Brain microvascular endothelial cell (primary cell): Measurements from ENCODE around the gene ALOXE3.

ENCODE experiments used
- DNase-seq: peaks from one replicate; pipeline ENCODE4 v3.0.0-alpha.2; 2020
- H3K27ac ChIP-seq: fragments of 250-450 bp; sonication (Bioruptor Pico); 2 replicates; pipeline ENCODE4 v1.5.1; 2020; ENCODE audit warnings: mild to moderate bottlenecking, moderate library complexity
- H3K27me3 ChIP-seq: fragments of 250-450 bp; sonication (Bioruptor Pico); replicated peaks from 2 replicates; pipeline ENCODE4 v1.5.1; 2020; ENCODE audit warnings: mild to moderate bottlenecking
- H3K36me3 ChIP-seq: fragments of 250-450 bp; sonication (Bioruptor Pico); replicated peaks from 2 replicates; pipeline ENCODE4 v1.5.1; 2020; ENCODE audit warnings: mild to moderate bottlenecking
- H3K4me3 ChIP-seq: 2 replicates; pipeline ENCODE4 v1.5.1; 2011; ENCODE audit warnings: low read depth, mild to moderate bottlenecking, control low read depth, low read length, moderate library complexity
- CTCF ChIP-seq: IDR thresholded peaks from 2 replicates; pipeline ENCODE4 v1.5.1; 2011; ENCODE audit warnings: low read depth, mild to moderate bottlenecking, moderate library complexity, low read length, control low read depth, inconsistent platforms; ENCODE audit errors: missing control alignments
- in situ Hi-C: cut with HindIII; loops from 2 replicates; pipeline ENCODE4 v1.10.0; 2017; ENCODE audit warnings: low sequenced_read_pairs, low pct_ligation_motif_present

Gene ALOXE3

GRCh38 chr17:8162997-8163977 is 45.0 kb upstream of the ALOXE3 start:
- Histone ChIP-seq H3K27ac (peak overlapping the region; percentile 89), H3K27me3 (no peaks in the 10 kb centered on the region), H3K36me3 (peaks cover 17% of the 10 kb centered on the region), H3K4me3 (peak overlapping the region; percentile 85)
- in situ Hi-C loops, result no loop called here
- TF ChIP-seq CTCF, result no peak
- DNase-seq, result no peak

GRCh38 chr17:8162233-8162996 is 44.1 kb upstream of the ALOXE3 start, which contains the start of gene VAMP2:
Gene VAMP2 (minus strand): TSS chr17:8162948. CDS start chr17:8162879, 69 bp downstream.
- Histone ChIP-seq H3K27me3 (no peaks in the 10 kb centered on the region), H3K36me3 (peaks cover 17% of the 10 kb centered on the region), H3K4me3 (peak within 1 kb of the TSS; percentile 85), H3K27ac (peak within 1 kb of the TSS; percentile 89)
- DNase-seq, result no peak
- in situ Hi-C loops, result no loop called here
- no peak for TF ChIP-seq CTCF

GRCh38 chr17:8161289-8162232 is 43.2 kb upstream of the ALOXE3 start:
- no peak for DNase-seq
- H3K27me3 ChIP-seq, result no peaks in the 10 kb centered on the region
- peak overlapping the region; percentile 85 for H3K4me3 ChIP-seq
- in situ Hi-C loops, result no loop called here
- peaks cover 17% of the 10 kb centered on the region for H3K36me3 ChIP-seq
- no peak overlapping the region for H3K27ac ChIP-seq
- TF ChIP-seq CTCF, result no peak

GRCh38 chr17:8160741-8161221 is 42.5 kb upstream of the ALOXE3 start:
- Histone ChIP-seq H3K4me3 (no peak overlapping the region), H3K36me3 (peaks cover 17% of the 10 kb centered on the region), H3K27ac (no peak overlapping the region), H3K27me3 (no peaks in the 10 kb centered on the region)
- in situ Hi-C loops, result no loop called here
- TF ChIP-seq CTCF, result no peak
- no peak for DNase-seq

- H3K27me3 ChIP-seq, result no peaks in the 10 kb centered on the region
- TF ChIP-seq CTCF, result no peak
- H3K4me3 ChIP-seq, result no peak overlapping the region
- in situ Hi-C loops, result no loop called here
- DNase-seq, result no peak
- no peak overlapping the region for H3K27ac ChIP-seq
- H3K36me3 ChIP-seq, result peaks cover 17% of the 10 kb centered on the region
These were observed 41.9 kb upstream of the ALOXE3 start for GRCh38 chr17:8160224-8160577.
